K562 (cell line): ENCODE results near the gene ADRB2. TPM values are rescaled to one million over a fixed set of nuclear protein-coding genes. Genes with fewer than 3 reads are reported as not detected.

Experiments used
- ATAC-seq: fragments of 200-7000 bp; cut with Tn5 transposase; 3 replicates; pipeline ENCODE4 v1.9.1; 2020; ENCODE audit warnings: moderate library complexity
- BruUV-seq: library from RNA; stranded (reverse); fragments of 400-500 nt; replicated peaks from 2 replicates; lab custom pipeline; 2021; lab: Mats Ljungman, UMichigan
- CTCF ChIA-PET: fragments of 300-600 bp; formaldehyde crosslinking; extraction: SDS; loops from one replicate; lab custom pipeline; 2021; ENCODE audit warnings: low intra/inter-chr PET ratio; lab: Yijun Ruan, JAX
- POLR2A ChIA-PET: fragments of 300-600, 350-650 bp; sonication (Branson Sonifier 250); formaldehyde crosslinking; extraction: SDS; loops from one replicate; lab custom pipeline; 2021; ENCODE audit warnings: antibody characterized with exemption, inconsistent platforms; lab: Yijun Ruan, JAX
- DNase-seq, 4 experiments: peaks; one replicate each; pipeline versions ENCODE4 v3.0.0 to v3.0.0-alpha.2; 2011 to 2018; ENCODE audit warnings: low spot score in 3 of 4, mixed read lengths in 3 of 4; ENCODE audit errors: extremely low read depth in 1 of 4
- FAIRE-seq: peaks from 2 replicates; lab custom pipeline; 2011; peaks lifted over from hg19 to GRCh38; lab: Jason Lieb, UNC
- H2AFZ ChIP-seq: 2 replicates; pipeline ENCODE4 v1.6.0; 2011; ENCODE audit warnings: low read depth, low read length, control low read depth, inconsistent platforms
- H3K27ac ChIP-seq: fragments of 200-600 bp; 3 replicates; pipeline ENCODE4 v1.8.0; 2011; ENCODE audit warnings: low read depth, mild to moderate bottlenecking, control low read depth, inconsistent platforms, low read length, moderate library complexity, mixed read lengths; ENCODE audit errors: extremely low read depth
- H3K27me3 ChIP-seq, 2 experiments: fragments of 300-600 bp in 1 of 2; 2 replicates in 1 of 2; 3 replicates in 1 of 2; pipeline versions ENCODE4 v1.6.0 to v1.8.0; 2011; ENCODE audit warnings: inconsistent platforms in 2 of 2, low read length in 2 of 2, mild to moderate bottlenecking in 1 of 2, mixed read lengths in 1 of 2, moderate library complexity in 1 of 2; ENCODE audit not compliant: control insufficient read depth in 2 of 2, insufficient read depth in 2 of 2
- H3K36me3 ChIP-seq: fragments of 300-600 bp; 3 replicates; pipeline ENCODE4 v1.8.0; 2011; ENCODE audit warnings: mild to moderate bottlenecking, low read length, inconsistent platforms; ENCODE audit not compliant: control insufficient read depth, insufficient read depth
- H3K4me1 ChIP-seq, 2 experiments: fragments of 200-600 bp in 1 of 2; replicated peaks in 1 of 2; 2 replicates in 1 of 2; 3 replicates in 1 of 2; pipeline versions ENCODE4 v1.5.1 to v1.8.0; 2011; ENCODE audit warnings: inconsistent platforms in 2 of 2, low read length in 2 of 2, mild to moderate bottlenecking in 1 of 2, mixed read lengths in 1 of 2, moderate library complexity in 1 of 2; ENCODE audit not compliant: control insufficient read depth in 2 of 2, insufficient read depth in 2 of 2
- H3K4me2 ChIP-seq: 2 replicates; pipeline ENCODE4 v1.6.1; 2011; ENCODE audit warnings: low read length, control low read depth, inconsistent platforms, mixed read lengths; ENCODE audit not compliant: insufficient read depth
- H3K4me3 ChIP-seq: fragments of 200-600 bp; sonication (generic), shearing (Covaris generic); 2 replicates; pipeline ENCODE4 v1.5.1; 2016; ENCODE audit warnings: control low read depth, inconsistent platforms
- H3K79me2 ChIP-seq: fragments of 200-600 bp; 3 replicates; pipeline ENCODE4 v1.8.0; 2011; ENCODE audit warnings: low read length, inconsistent platforms; ENCODE audit not compliant: control insufficient read depth, insufficient read depth
- H3K9ac ChIP-seq, 2 experiments: 2 replicates each; pipeline versions ENCODE4 v1.6.0 to v1.6.1; 2011; ENCODE audit warnings: low read depth in 2 of 2, low read length in 2 of 2, control low read depth in 1 of 2, inconsistent platforms in 1 of 2, mild to moderate bottlenecking in 1 of 2, mixed read lengths in 1 of 2; ENCODE audit not compliant: insufficient read depth in 1 of 2
- H3K9me1 ChIP-seq: one replicate; pipeline ENCODE4 v1.6.0; 2011; ENCODE audit warnings: inconsistent platforms, mild to moderate bottlenecking, low read length, moderate library complexity; ENCODE audit not compliant: control insufficient read depth, insufficient read depth
- H3K9me3 ChIP-seq: replicated peaks from 2 replicates; pipeline ENCODE4 v1.5.1; 2011; ENCODE audit warnings: low read depth, low read length, inconsistent platforms; ENCODE audit not compliant: control insufficient read depth, insufficient read depth
- H4K20me1 ChIP-seq: replicated peaks from 2 replicates; pipeline ENCODE4 v1.6.1; 2011; ENCODE audit warnings: low read length, inconsistent platforms, mixed read lengths; ENCODE audit not compliant: control insufficient read depth, insufficient read depth
- CHAMP1 ChIP-seq: fragments of 450-650 bp; IDR thresholded peaks from 2 replicates; pipeline ENCODE4 v1.6.1; 2016; ENCODE audit warnings: mild to moderate bottlenecking
- KDM1A ChIP-seq, 2 experiments: fragments of 450-650 bp; IDR thresholded peaks; 2 replicates each; pipeline ENCODE4 v1.6.1; 2016; ENCODE audit warnings: mild to moderate bottlenecking in 2 of 2
- LARP7 ChIP-seq: fragments of 450-650 bp; IDR thresholded peaks from 2 replicates; pipeline ENCODE4 v1.6.1; 2016
- MEIS2 ChIP-seq: fragments of 450-650 bp; IDR thresholded peaks from 2 replicates; pipeline ENCODE4 v1.6.1; 2014; ENCODE audit warnings: mild to moderate bottlenecking; ENCODE audit not compliant: partially characterized antibody
- NRF1 ChIP-seq, 2 experiments: fragments of 450-650 bp; IDR thresholded peaks in 1 of 2; conservative IDR thresholded peaks in 1 of 2; 2 replicates each; pipeline ENCODE4 v1.6.1; 2014; ENCODE audit warnings: mild to moderate bottlenecking in 2 of 2
- POLR2A ChIP-seq: fragments of 450-650 bp; conservative IDR thresholded peaks from 2 replicates; pipeline ENCODE4 v1.6.1; 2016
- TEAD4 ChIP-seq, 2 experiments: sonication (generic) in 1 of 2; formaldehyde crosslinking in 1 of 2; IDR thresholded peaks; 2 replicates each; pipeline versions ENCODE4 v1.6.1 to v1.8.0; 2012 to 2022; ENCODE audit warnings: borderline replicate concordance in 1 of 2, inconsistent platforms in 1 of 2, low read length in 1 of 2, mild to moderate bottlenecking in 1 of 2, missing genetic modification reagents in 1 of 2
- TSC22D4 ChIP-seq: fragments of 450-650 bp; IDR thresholded peaks from 2 replicates; pipeline ENCODE4 v1.6.1; 2016; ENCODE audit warnings: missing genetic modification characterization, missing biosample characterization, control low read depth
- ZBTB7A ChIP-seq: IDR thresholded peaks from 2 replicates; pipeline ENCODE4 v1.6.1; 2011; ENCODE audit warnings: low read depth, mild to moderate bottlenecking, low read length, moderate library complexity, borderline replicate concordance; ENCODE audit not compliant: control insufficient read depth
- ZFP30 ChIP-seq: fragments of 250-450 bp; sonication (Bioruptor Pico); IDR thresholded peaks from 2 replicates; pipeline ENCODE4 v1.8.0; 2022; ENCODE audit warnings: moderate library complexity, mild to moderate bottlenecking, inconsistent platforms, borderline replicate concordance
- ZMIZ1 ChIP-seq, 2 experiments: fragments of 150-350 bp in 1 of 2; IDR thresholded peaks; 2 replicates each; pipeline ENCODE4 v1.6.1; 2012 to 2016; ENCODE audit warnings: low read depth in 2 of 2, low read length in 2 of 2, mild to moderate bottlenecking in 1 of 2, moderate library complexity in 1 of 2
- ZNF140 ChIP-seq: fragments of 250-450 bp; sonication (Bioruptor Pico); IDR thresholded peaks from 2 replicates; pipeline ENCODE4 v1.8.0; 2021; ENCODE audit warnings: moderate library complexity, mild to moderate bottlenecking, inconsistent platforms
- ZNF778 ChIP-seq: fragments of 450-650 bp; formaldehyde crosslinking; IDR thresholded peaks from 2 replicates; pipeline ENCODE4 v1.4.0; 2020; ENCODE audit warnings: mild to moderate bottlenecking, moderate library complexity
- WGBS: fragments of 100-300 bp; shearing (Covaris generic); methylation state at CpG from one replicate; pipeline ENCODE4 v1.1.6; 2016; ENCODE audit warnings: low coverage, mixed read lengths; ENCODE audit not compliant: insufficient coverage; ENCODE audit errors: missing lambda C conversion rate; 5-methylcytosine and 5-hydroxymethylcytosine counted together
- in situ Hi-C: fragments of 300-500 bp; cut with MboI; formaldehyde crosslinking; loops from 4 replicates; pipeline ENCODE4 v1.15.0; 2018; ENCODE audit warnings: inconsistent platforms, mixed read lengths
- intact Hi-C: fragments of 100-400 bp; cut with micrococcal nuclease; formaldehyde crosslinking; loops from 2 replicates; pipeline ENCODE4 v1.14.2; 2022
- polyA plus RNA-seq, 8 experiments: library from polyadenylated mRNA; depleted of rRNA in 4 of 8; stranded (reverse) in 5 of 8; unstranded in 3 of 8; fragments of >200 nt; fragmentation: Nextera tagmentation in 2 of 8; fragmentation: Illumina TruSeq in 1 of 8; extraction: Ambion mirVana in 2 of 8; extraction: Trizol in 1 of 8; gene quantifications; 2 replicates each; pipeline versions ENCODE4 v1.2.1 to v1.2.3, GENCODE V29; 2011 to 2014; ENCODE audit warnings: inconsistent platforms in 1 of 8, missing spikeins in 1 of 8
- total RNA-seq, 7 experiments: library from RNA; depleted of rRNA in 6 of 7; stranded (reverse); fragments of >200 nt in 6 of 7; fragmentation: Illumina TruSeq in 2 of 7; extraction: Trizol in 2 of 7; gene quantifications; 2 replicates each; pipeline versions ENCODE4 v1.2.1 to v1.2.3, GENCODE V29; 2011 to 2021; ENCODE audit warnings: low replicate concordance in 1 of 7
- TF ChIP-seq, protein P1 (sequence below), 3 experiments: IDR thresholded peaks in 2 of 3; conservative IDR thresholded peaks in 1 of 3; 2 replicates each; pipeline ENCODE4 v1.5.1; 2011 to 2012; ENCODE audit warnings: low read length in 3 of 3, mild to moderate bottlenecking in 3 of 3, control low read depth in 2 of 3, improper control_type of control experiment in 1 of 3, inconsistent platforms in 1 of 3, low read depth in 1 of 3, mixed read lengths in 1 of 3, moderate library complexity in 1 of 3; ENCODE audit not compliant: insufficient read depth in 2 of 3

The ADRB2 gene
- total and polyA plus RNA-seq, 9 of the 15 experiments (the other 6 are each of a cell fraction or from before 2014, with no cell fraction given): 0.01 to 0.18 (median 0.04) TPM; not detected in 2

GRCh38 chr5:148829248-148829594 is 2.8 kb downstream of the ADRB2 start:
- DNase-seq (no peak), FAIRE-seq (no peak), ATAC-seq (no peak)
- Histone ChIP-seq H2AFZ (no peak overlapping the region), H3K9me1 (no peaks in the 10 kb centered on the region), H3K9me3 (no peaks in the 10 kb centered on the region), H3K4me3 (no peak overlapping the region), H3K9ac (no peak overlapping the region), H3K4me1 (peaks cover 5 to 12% of the 10 kb centered on the region in 2 experiments; a peak in 3 of 5 replicates), H3K36me3 (no peaks in the 10 kb centered on the region), H3K27ac (no peak overlapping the region), H3K4me2 (no peak overlapping the region), H4K20me1 (no peaks in the 10 kb centered on the region; the same call in 1 of the 2 replicates), H3K27me3 (peaks cover 29 to 30% of the 10 kb centered on the region in 2 experiments), H3K79me2 (no peaks in the 10 kb centered on the region)
- TF ChIP-seq ZNF140 (CRISPR knock-in tag) (no peak), TEAD4 (IDR thresholded peaks at IDR 0.05; ENCODE audit: low read length) (no peak), TEAD4 (CRISPR knock-in tag; IDR thresholded peaks at IDR 0.05; ENCODE audit: borderline replicate concordance) (no peak), LARP7 (no peak), TSC22D4 (tag) (no peak), POLR2A (no peak), NRF1 (conservative IDR thresholded peaks at IDR 0.05 in 1 of 2, IDR thresholded peaks at IDR 0.05 in 1 of 2) (no peak), MEIS2 (no peak), ZNF778 (CRISPR knock-in tag) (no peak), ZBTB7A (no peak), CHAMP1 (no peak), ZFP30 (CRISPR knock-in tag) (no peak), KDM1A (IDR thresholded peaks at IDR 0.05) (no peak), ZMIZ1 (IDR thresholded peaks at IDR 0.05; ENCODE audit: low read depth in 2 of 2, low read length in 2 of 2) (no peak)
- TF ChIP-seq, protein P1, sequence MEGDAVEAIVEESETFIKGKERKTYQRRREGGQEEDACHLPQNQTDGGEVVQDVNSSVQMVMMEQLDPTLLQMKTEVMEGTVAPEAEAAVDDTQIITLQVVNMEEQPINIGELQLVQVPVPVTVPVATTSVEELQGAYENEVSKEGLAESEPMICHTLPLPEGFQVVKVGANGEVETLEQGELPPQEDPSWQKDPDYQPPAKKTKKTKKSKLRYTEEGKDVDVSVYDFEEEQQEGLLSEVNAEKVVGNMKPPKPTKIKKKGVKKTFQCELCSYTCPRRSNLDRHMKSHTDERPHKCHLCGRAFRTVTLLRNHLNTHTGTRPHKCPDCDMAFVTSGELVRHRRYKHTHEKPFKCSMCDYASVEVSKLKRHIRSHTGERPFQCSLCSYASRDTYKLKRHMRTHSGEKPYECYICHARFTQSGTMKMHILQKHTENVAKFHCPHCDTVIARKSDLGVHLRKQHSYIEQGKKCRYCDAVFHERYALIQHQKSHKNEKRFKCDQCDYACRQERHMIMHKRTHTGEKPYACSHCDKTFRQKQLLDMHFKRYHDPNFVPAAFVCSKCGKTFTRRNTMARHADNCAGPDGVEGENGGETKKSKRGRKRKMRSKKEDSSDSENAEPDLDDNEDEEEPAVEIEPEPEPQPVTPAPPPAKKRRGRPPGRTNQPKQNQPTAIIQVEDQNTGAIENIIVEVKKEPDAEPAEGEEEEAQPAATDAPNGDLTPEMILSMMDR (IDR thresholded peaks at IDR 0.05 in 2 of 3, conservative IDR thresholded peaks at IDR 0.05 in 1 of 3; ENCODE audit: insufficient read depth in 2 of 3, low read depth in 1 of 3, low read length in 3 of 3): no peak
- no TSS peak for BruUV-seq
- intact Hi-C loops (no loop called here), in situ Hi-C loops (no loop called here)
- ChIA-PET CTCF (no interaction called here), POLR2A (interaction anchor here (1.3 kb wide), 1 partner anchor 15 kb away, joined by 3 read pairs; no protein-coding TSS in a partner anchor)
- 0% methylated on average over 3 of the region's 3 CpGs for WGBS
